Esophagus squamous epithelium (tissue), 4 donors: ENCODE measurements around the gene KCNE4.

Experiments
- POLR2A ChIP-seq, 4 donors: fragments of 450-650 bp; IDR thresholded peaks; one replicate each; pipeline ENCODE4 v1.6.1; 2017; ENCODE audit warnings: antibody characterized with exemption in 4 of 4, mild to moderate bottlenecking in 4 of 4, moderate library complexity in 3 of 4
- TF ChIP-seq, protein P1 (sequence below), 6 experiments: fragments of 450-650 bp in 4 of 6; fragments of 200-600 bp in 2 of 6; sonication (generic) in 2 of 6; IDR thresholded peaks; one replicate each; pipeline ENCODE4 v1.5.1; 2016 to 2019; ENCODE audit warnings: antibody characterized with exemption in 6 of 6, mild to moderate bottlenecking in 4 of 6, moderate library complexity in 4 of 6

DNA sequence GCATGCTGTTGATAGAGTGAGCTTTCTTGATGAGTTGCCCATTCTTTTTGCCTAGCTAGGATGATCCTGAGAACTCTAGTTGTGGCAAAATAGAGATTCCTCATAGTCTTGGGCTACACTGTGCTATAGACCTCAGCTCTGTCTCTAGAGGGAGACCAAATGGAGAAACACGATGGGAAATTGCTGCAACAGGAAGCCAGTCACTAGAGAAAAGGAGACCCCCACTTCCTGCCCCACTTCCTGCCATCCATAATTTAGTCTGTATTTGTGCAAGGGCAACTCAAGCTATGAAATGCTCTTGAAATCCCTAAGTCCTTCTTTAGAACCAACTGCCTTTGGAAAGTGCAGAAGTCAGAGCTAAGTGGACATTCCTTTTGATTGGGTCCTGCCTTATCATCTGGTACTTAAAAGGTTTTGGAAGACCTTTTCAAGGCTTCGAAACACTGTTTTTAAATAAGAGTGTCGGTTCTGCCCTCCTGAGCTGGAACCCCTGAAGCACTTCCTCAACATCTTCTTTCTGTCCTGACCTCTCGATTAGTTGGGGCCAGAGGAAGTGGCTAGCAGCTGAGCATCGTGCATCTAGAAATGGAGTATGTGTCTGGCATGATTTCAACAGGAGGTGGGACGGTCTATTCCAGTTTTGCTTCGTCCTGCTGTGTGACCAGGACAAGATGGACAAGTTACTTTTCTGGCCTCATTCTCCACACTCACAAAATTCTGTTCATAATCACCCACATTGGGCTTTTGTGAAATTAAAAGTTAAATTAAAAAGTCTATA, 8.6 kb upstream of the KCNE4 start:
- TF ChIP-seq, protein P1, sequence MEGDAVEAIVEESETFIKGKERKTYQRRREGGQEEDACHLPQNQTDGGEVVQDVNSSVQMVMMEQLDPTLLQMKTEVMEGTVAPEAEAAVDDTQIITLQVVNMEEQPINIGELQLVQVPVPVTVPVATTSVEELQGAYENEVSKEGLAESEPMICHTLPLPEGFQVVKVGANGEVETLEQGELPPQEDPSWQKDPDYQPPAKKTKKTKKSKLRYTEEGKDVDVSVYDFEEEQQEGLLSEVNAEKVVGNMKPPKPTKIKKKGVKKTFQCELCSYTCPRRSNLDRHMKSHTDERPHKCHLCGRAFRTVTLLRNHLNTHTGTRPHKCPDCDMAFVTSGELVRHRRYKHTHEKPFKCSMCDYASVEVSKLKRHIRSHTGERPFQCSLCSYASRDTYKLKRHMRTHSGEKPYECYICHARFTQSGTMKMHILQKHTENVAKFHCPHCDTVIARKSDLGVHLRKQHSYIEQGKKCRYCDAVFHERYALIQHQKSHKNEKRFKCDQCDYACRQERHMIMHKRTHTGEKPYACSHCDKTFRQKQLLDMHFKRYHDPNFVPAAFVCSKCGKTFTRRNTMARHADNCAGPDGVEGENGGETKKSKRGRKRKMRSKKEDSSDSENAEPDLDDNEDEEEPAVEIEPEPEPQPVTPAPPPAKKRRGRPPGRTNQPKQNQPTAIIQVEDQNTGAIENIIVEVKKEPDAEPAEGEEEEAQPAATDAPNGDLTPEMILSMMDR (IDR thresholded peaks at IDR 0.05) = no peak
- no peak for TF ChIP-seq POLR2A (IDR thresholded peaks at IDR 0.05)
